Stimulated activated CD8-positive, alpha-beta memory T cell treated with anti-CD3 and anti-CD28 coated beads, Interleukin-4, amount 100 ng/mL, for 48 hours (primary cell): Measurements from ENCODE around the gene KANK4.

Source experiments
- DNase-seq: peaks from one replicate; pipeline ENCODE4 v3.0.0-alpha.2; 2020

Gene KANK4

DNA sequence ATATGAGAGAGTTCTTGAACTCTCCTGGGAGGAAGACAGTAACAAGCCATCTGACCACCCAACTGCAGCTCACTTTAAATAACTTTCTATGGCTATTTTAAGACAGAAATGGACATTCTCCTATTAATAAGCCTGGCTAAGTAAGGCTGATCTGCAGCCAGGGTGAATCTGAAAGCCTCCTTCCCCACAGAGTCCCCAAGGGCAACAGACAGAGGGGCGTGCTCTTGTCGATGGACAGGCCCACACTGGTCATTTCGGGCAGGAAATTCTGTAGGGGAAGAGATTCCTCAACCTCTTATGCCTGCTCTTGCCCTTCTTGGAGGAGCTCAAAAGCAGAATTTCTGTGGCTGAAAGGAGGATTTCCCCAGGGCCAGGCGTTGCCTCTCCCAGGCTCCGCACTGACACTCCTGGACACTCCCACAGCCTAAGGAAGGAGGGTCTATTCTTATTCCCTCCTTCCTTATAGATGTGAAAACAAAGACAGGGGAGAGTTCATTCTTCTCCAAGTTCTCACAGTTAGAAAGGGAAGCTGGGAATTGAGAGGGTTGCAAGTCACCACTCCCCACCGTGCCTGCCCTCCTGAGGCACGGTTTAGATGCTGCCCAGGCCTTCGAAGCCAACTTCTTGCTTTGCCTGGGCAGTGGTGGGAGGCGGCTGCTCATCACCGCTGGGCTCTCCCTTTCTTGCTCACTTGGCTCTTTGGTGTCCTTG lies 17.9 kb upstream of the KANK4 start:
- no peak for DNase-seq

DNA sequence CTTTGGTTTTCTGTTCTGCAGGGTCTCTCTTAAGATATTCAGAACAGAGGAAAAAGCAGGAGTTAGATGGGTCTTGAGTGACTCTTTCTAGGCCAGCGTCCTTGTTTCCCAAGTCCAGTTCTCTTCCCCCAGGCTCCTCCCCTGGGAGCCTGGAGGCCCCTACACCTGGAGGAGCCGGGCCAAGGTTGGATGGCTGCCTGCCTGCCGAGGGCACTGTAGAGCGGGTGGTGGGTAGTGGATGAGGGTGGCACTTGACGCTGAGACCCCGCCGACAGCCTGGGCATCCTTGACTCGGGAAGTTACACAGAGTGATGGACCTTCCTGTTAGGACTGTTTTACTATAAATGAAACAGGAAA lies 17.4 kb upstream of the KANK4 start:
- no peak for DNase-seq

DNA sequence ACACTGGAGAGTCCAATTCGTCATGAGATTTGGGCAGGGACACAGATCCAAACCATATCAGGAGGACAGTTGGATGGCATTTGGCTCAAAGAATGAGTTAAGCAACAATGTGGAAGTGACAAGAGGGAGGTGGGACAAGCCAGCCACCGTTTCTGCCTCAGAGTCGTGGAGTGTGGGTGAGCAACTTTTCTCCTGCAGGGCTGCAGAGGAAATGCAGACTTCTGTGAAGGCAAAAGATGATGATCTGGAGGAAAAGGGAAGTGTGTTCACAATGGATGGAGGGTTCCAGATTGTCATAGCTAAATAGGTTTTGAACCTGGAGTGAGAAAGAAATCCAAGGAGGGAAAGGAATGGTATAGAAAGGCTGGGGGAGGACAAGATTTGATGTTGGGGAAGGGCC lies 16.4 kb upstream of the KANK4 start:
- no peak for DNase-seq

DNA sequence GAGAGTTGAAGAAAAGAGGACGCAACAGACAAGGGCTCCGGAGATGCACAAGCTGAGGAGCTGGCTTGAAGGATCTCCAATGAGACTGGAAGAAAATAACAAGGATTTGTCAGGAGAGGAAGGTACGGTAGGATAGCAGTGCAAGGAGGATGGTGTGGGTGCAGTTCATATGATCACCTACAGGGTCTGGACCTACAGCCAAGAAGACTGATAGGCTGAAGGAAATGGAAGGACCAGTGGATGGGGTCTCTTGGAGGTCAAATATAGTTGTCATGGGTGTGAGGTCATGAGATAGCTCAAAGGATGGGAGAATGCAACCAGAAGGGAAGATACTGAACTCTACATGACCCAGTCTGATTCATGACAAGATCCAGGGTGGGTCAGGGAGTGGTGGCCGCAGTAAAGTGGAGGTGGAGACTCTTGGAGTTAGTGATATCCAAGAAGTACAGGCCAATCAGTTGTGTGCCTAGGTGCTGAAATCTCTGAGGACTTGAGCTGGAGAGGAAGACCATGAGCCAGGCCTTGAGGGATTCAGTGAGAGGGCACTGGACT lies 15.3 kb upstream of the KANK4 start:
- DNase-seq = no peak

DNA sequence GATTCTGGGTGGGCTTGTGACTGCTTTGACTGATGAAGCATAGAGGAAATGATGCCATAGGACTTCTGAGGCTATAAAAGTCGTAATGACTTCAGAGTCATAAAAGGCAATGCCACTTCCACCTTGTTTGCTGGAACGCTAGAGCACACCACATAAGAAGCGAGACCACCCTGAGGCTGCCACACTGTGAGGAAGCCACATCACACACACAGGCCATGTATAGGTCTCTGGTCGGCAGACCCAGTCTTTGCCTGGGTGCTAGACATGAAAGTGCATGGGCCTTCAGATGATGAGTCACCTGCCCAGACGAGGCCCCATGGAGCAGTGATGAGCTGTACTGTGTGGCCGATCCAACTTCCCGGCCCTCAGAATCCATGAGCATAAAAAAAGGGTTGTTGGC lies 14.2 kb upstream of the KANK4 start:
- no peak for DNase-seq

DNA sequence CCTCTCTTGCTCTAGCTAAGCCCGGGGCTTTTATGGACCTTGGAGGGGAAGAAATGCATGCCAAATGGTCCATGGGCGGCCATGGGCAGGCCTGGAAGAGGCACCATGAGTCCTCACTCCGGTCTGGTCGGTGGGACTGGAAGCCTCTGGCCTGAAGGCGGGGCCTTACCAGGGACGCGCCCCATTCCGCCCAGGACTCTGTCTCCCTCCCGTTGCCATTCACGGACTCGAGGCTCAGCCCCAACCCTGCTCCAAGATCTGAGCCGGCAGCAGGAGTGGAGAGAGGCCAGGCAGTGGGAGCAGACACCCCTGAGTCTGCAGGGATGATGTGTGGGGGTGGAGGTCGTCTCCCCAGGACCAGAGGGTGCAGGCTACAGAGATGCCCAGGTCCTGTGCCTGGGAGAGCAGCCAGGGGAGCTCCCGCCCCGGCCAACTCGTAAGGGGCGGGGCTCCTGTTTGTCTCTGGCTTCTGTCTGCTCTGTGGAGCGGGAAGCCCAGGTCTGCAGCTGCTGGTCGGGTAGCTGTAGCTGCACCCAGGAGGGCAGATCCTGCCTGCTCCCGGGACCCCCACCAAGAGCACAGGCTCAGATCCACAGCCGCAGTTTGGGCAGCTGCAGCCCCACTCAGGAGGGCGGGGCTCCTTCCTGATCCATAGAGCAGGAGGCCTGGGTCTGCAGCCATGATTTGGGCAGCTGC lies 8.3 kb upstream of the KANK4 start:
- DNase-seq = no peak

DNA sequence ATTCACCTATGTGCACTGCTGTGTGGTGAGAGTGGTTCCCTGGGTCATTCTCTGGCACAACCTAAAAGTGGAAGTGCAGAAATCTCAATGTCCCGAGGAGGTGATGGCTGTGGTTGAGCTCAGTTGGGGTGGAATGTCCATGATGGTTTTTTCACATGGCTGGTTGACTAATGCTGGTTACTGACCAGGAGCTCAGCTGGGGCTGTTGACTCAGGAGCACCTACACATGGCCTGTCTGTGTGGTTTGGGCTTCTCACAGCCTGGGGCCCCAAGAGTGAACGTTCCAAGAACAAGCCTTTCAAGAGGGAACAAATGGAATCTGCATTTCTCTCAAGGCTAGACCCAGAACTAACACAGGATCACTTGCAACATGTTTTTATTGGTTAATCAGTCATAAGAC lies 6.4 kb upstream of the KANK4 start:
- no peak for DNase-seq

DNA sequence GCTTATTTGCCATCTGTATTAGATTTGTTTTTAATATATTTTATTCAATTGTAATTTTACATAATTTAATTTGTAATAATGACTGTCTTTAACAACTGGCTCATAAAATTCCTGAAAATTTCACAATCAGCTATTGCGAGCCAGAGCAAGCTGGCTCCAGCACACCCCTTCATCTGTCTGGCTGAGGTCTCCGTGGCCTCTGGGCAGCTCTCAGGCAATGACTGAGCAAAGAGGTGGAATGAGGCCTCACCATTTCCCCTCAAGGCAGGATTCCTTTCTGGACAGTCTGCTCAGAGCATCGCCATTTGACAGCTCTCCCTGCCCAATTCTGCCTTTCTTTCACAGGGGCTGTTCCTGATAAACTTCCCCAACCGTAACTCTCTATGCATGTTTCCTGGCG lies 5.8 kb upstream of the KANK4 start:
- DNase-seq = no peak

DNA sequence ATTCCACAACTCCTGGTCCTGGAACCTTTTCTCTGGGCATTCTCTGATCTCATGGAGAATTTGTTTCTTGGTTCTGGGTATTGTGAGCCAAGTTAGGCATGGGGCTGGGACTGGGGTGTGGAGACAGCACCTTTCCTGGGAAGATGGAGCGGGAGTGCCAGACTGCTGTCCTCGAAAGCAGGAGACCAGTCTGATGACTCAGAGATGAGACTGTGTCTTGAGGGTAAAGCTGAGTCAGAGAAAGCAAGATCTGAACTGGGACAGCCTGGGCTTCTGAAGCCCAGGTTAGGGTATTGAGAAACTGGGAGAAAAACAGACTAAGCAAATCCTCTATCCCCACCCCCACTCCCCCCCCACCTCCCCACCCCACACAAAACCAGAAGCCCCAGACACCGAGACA lies 2.2 kb upstream of the KANK4 start:
- no peak for DNase-seq

DNA sequence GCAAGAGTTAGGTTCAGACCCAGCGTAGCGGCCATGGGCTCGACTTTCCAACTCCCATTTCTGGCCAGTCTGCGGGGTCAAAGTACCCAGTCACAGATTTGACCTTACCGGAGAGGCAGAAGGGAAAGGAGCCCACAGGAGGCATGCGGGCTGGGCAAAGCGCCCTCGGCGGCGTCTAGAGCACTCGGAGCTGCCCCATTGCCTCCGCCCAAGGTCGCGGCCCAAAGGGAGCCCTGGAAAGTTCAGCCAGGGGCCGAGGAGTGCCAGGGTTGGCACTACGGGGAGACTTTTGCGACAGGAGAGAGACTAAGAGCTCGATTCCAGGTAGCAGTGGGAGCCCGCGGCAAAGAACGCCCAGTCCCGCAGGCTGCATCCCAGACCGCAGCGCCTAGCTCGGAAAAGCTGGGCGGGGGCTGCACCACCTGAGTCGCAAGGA lies 896 bp downstream of the KANK4 start:
- no peak for DNase-seq

DNA sequence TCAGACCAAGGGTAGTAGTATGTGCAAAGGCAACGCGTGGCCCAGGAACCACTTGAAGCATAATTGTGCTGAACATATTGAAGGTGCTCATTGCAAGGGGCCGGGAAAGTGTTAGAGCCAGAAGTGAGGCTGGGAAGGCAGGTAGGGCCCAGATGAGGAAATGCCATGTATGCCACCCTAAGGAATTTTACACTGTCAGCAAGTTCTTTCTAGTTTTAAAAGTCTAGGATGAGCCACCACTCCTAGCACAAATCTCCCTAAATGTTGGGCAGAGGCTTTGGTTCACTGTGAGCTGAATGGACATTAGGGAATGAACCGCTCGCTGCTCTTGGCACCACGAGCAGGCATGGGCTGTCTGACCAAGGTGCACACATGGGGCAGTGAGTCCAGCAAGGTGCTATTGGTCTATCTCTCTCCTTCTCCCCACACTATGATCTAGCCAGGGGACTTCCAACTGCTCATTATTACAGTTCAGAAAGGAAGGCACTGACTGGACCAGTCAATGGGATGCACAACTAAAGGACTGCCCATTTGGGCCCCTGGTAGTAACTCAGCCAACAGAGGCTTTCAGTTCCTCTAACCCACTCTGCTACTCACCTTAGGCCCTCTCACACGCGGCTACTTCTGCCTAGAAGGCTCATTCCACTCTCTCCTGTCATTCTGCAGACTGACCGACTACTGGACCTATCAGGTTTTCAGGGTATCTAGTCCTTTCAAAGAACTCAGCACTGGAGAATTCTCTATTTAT lies 2.0 kb downstream of the KANK4 start:
- DNase-seq = no peak

DNA sequence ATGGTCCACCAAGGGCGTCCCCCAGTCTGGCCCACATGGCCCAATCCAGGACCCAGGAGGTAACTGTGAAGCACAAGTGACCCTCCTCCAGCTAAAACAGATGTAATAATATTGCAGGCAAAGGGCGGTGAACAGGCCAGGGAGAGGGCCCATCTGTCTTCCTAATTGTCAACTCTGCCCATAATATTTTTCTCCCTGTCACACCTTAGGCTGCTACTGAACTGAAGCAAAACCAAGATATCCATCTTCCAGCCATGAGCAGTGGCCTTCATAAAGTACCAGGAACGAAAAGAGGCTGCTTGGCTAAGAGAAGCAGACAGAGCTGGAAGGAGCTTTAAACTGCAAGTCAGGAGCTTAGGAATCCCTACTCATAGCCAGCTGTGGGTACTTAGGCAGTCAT lies 3.1 kb downstream of the KANK4 start:
- no peak for DNase-seq

DNA sequence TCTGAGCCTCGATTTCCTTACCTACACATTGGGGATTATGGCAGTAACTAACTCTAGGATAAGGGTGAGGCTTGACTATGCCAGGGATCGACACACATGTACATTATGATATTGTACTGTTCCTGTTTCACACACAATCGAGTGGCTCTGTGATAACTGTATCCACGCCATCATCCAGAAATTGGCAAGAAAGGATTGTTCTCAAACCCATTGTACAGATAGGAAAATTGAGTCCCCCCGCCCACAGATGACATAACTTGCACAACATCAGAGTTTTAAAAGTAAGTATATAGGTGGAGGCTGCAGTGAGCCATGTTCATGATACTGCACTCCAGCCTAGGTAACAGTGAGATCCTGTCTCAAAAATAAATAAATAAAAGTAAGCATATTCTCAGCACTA lies 3.8 kb downstream of the KANK4 start:
- no peak for DNase-seq

DNA sequence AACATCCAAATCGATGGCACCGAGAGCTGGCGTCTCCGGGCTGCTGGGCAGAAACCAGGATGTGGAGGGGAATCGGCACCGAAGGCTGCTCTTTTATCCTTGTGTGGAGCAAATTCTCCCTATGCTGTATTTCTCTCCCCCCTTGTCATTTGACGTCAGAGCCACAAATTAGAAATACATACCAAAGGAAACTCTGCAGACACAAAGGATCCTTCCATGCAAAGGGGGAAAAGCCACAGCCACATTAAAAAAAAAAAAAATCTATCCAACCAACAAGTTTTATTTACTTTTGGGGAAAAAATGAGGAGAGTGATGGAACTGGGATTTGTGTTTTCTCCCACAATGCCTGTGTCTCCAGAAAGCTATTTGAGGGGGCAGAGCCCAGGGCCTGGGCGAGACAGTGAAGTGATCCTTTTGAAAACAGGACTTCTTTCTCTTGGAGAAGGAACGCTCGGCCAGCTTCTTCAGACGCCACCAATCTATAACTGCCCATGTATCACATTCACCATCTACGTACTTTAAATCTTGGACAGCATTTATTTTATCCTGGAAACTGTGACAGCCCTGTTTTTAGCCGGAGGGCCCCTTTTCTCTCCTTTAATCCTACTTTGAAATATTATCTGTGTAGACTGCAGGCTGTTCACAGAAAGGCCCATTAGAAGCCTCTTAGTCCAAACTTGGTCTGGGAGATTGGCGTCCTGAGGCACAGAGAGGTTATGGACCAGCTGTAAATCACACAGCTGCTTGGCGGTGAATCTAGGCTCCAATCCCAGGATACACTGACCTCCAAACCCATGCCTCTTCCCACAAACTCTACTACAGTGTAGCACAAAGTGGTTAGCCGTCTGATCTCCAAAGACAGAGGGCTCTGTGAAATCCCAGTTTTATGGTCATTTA lies 4.5 kb downstream of the KANK4 start:
- no peak for DNase-seq

DNA sequence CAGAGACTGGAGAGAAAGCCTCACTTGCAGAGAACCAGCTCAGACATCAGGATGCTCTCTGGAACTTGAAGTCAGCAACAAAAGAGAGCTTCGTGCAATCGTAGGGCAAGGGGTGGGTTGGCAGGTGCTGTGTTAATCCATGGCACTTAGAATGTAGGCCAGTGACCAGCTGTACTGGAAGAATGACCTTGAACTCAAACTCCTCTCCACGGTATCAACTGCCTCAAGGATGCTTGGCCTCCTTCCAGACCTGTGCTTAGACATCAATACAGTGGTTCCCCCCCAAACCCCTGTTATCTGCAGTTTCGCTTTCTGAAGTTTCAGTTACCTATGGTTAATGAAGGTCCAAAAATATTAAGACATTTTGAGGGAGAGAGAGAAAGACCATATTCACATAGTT lies 6.5 kb downstream of the KANK4 start:
- DNase-seq = no peak

DNA sequence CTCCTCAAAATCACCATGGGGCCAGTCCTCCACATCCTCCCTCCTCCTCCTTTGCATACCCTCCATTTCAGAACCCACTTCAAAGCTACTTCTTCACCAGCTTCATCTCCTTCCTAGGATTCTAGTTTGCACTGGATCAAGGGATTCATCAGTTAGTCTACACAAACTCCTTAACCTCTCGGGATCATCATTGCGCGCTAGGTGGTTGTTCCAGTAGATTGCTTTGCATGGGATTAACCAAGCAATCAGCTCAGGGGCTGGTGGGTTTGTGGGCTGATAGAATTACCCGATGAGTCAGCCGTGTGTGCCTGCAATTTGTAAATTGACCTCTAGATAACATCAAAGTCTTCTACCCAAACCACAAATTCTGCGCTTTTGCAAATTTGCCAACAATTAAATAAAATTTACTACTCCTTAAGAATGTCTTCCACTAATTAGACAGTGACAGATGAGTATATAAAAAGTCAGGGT lies 7.7 kb downstream of the KANK4 start:
- no peak for DNase-seq

DNA sequence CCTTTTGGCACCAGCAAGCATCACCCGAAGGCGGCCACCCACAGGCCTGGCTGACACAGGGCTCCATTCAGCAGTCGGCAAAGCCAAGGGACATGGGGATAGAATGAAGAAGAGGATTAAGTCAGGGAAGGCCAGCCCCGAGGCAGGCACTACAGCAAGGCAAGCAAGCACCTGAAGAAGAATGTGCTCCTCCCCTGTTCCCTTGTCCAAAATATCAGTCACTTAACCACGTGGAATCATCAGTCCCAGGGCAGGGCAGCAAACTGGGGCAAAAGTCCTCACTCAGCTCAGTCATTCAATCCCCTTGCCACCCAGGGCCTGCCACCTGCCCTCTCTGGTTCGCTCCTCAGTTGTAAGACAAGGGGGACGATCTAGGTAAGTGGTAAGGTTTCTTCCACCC lies 9.3 kb downstream of the KANK4 start:
- DNase-seq = no peak

DNA sequence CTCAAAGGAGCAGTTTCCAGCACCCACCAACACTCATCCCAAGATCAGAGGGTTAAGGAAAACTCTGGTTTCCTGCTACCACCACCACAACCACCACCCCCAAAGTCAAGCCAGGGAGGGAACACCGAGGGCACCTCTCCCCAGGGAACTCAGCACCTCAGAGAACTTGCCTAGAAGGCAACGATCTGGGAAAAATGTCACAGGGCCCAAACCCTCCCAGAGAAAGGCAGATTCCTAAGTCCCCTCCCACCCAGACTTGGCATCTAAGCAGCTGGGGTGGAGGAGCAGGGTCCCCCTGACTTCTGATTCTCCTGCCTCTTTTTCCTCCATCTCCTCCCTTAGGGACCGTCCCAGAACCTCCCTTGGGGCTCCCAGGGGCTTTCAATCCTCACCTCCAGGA lies 10.6 kb downstream of the KANK4 start:
- DNase-seq = no peak

DNA sequence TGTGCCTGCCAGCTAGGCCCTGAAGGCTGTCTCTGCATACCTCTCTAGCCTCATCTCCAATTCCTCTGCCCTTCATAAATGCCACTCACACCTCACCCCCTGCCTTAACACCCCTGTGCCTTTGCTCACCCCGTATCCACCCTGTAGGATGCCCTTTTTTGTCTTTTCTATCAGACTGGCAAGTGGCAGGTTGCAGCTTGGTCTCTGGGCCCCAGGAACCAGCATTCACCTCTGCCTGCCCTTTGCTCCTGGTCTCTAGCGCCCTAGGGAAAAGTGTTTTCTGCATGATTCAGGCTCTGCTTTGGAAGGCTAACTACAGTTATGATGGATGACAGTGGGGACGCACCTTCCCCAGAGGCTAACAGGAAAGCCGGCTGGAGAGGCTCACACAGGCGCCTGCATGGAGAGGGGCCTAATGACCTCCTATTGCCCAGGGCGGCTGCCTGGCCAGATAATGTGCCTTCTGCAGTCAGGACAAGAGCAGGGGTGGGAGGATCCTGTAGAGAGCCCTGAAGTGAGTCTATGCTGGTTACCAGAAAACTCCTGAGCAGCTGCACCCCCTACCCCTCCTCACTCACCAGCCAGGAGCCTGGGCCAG lies 11.2 kb downstream of the KANK4 start:
- DNase-seq = no peak

DNA sequence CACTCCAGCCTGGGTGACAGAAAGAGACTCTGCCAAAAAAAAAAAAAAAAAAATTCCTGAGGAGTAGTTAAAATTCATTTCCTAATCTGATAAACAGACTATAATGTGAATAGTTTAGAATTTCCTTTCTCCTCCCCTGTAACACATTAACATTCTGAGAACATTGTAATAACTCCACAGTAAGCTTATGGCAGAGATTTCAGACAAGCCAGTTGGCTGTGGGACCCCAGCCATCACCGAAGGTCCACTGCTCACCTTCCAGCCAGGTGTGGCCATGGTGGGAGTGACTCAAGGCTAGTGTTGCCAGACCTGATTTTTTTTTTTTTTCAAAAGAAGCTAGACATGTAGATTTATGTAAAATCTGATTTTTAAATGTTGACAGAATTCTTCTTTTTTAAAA lies 11.8 kb downstream of the KANK4 start:
- no peak for DNase-seq

DNA sequence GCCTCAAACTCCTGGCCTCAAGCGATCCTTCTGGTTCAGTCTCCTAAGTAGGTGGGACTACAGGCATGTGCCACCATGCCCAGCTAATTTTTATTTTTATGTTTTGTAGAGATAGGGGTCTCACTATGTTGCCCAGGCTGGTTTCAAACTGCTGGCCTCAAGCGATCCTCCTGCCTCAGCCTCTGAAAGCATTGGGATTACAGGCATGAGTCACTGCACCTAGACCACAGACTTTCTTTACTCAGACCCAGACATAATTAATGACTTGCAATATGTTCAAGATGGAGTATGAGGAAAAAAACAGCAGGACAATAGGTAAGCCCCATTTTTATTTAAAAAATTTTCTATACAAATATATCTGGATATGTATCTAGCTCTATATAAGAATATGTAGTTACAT lies 13.2 kb downstream of the KANK4 start:
- DNase-seq = no peak

DNA sequence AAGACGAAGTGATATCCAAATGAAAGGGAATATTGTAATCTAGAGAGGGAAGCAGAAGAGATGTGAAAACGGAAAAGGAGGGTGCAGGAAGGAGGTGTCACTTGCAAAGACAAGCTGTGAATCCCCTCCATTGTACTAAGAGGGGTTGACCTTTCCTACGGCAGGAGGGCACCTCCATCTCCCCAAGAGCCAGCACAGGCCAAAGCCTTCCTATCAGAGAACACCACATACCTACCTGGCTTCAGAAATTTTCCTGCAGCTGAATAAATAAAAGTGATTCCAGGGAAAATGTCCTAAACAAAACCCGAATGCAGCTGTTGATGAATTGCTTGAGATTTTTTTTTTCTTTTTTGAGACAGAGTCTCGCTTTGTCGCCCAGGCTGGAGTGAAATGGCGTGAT lies 14.3 kb downstream of the KANK4 start:
- DNase-seq = no peak
